Measurements from ENCODE around the gene DAP. TPM values are rescaled to one million over a fixed set of nuclear protein-coding genes. Genes with fewer than 3 reads are reported as not detected.

DAP gene
- total and polyA plus RNA-seq, 2 of the 4 experiments (the other 2 are of a cell fraction), result 49.6 to 189 TPM

- H2AK9ac ChIP-seq (replicated peaks; ENCODE audit: low read depth, low read length, poor library complexity), result no peak overlapping the region
- no peak overlapping the region for H4K8ac ChIP-seq (ENCODE audit: low read depth in 2 of 2, low read length in 2 of 2)
- no peak overlapping the region for H2BK15ac ChIP-seq (ENCODE audit: low read depth, low read length)
- no peaks in the 10 kb centered on the region for H3K79me1 ChIP-seq (ENCODE audit: low read depth in 1 of 2, low read length in 2 of 2)
- no peak for TF ChIP-seq SMC3 (IDR thresholded peaks at IDR 0.05; ENCODE audit: low read depth, low read length)
- H3K4me3 ChIP-seq (ENCODE audit: insufficient read depth, low read depth, low read length), result no peak overlapping the region
- ATAC-seq (ENCODE audit: low read depth) (no peak), DNase-seq (no peak)
- peaks cover 3% of the 10 kb centered on the region; the same call in 1 of the 2 replicates for H3K9me1 ChIP-seq (ENCODE audit: insufficient read depth, low read length)
- WGBS, 2 experiments (ENCODE audit: extremely low coverage in 2 of 2, insufficient read length in 1 of 2), result 67% methylated on average over 1 of the region's 3 CpGs; no CpG with 5 or more reads in 1 of the 2 experiments
- dilution Hi-C loops (cut with HindIII; ENCODE audit: low sequenced_read_pairs, unreplicated experiment) (no loop called here), intact Hi-C loops (cut with micrococcal nuclease) (no loop called here), in situ Hi-C loops (cut with MboI; ENCODE audit: low sequenced_read_pairs) (no loop called here)
- no peak overlapping the region for H3K4me2 ChIP-seq (ENCODE audit: low read depth, low read length)
- ChIA-PET POLR2A (ENCODE audit: unreplicated experiment) (no interaction called here), CTCF (interaction anchor here (1.8 kb wide), 1 partner anchor 98 kb away, joined by 5 read pairs; no protein-coding TSS in a partner anchor)
- H3K56ac ChIP-seq (ENCODE audit: extremely low read depth, insufficient read depth, low read length), result no peak overlapping the region
- H3K4me1 ChIP-seq (ENCODE audit: control insufficient read depth, insufficient read depth, low read length), result no peaks in the 10 kb centered on the region; the same call in 1 of the 2 replicates
- H2BK5ac ChIP-seq (ENCODE audit: low read depth, low read length, poor library complexity, severe bottlenecking), result no peak overlapping the region
- no peaks in the 10 kb centered on the region for H3K36me3 ChIP-seq (ENCODE audit: control insufficient read depth, insufficient read depth, low read length)
- no peak overlapping the region for H3K14ac ChIP-seq (replicated peaks; ENCODE audit: low read depth, low read length)
- 0 out of 2 replicates have a peak, but pooled peaks cover 6% of the 10 kb centered on the region for H3K27me3 ChIP-seq (ENCODE audit: control insufficient read depth, insufficient read depth, low read length)
- H2AFZ ChIP-seq (replicated peaks; ENCODE audit: low read length, poor library complexity), result no peak overlapping the region
- no peak overlapping the region for H2AK5ac ChIP-seq (ENCODE audit: low read depth, low read length)
- H3K9me3 ChIP-seq (ENCODE audit: control insufficient read depth, insufficient read depth, low read length), result peaks cover 3% of the 10 kb centered on the region; the same call in 1 of the 2 replicates
- H3K18ac ChIP-seq (ENCODE audit: low read depth, low read length), result no peak overlapping the region
- no peak overlapping the region for H3K4ac ChIP-seq (ENCODE audit: low read depth, low read length)
- no peak overlapping the region for H3K9ac ChIP-seq (ENCODE audit: low read depth, low read length)
- H4K20me1 ChIP-seq (ENCODE audit: insufficient read depth, low read length), result no peaks in the 10 kb centered on the region
- no peak overlapping the region for H3K23ac ChIP-seq (ENCODE audit: low read depth, low read length)
- no TSS peak for BruUV-seq (replicated peaks)
- H3K27ac ChIP-seq (ENCODE audit: insufficient read depth, low read length), result no peak overlapping the region
- no peak overlapping the region for H4K5ac ChIP-seq (ENCODE audit: low read depth, low read length)
- no peak overlapping the region for H2BK20ac ChIP-seq (ENCODE audit: low read depth, low read length)
- H2BK120ac ChIP-seq (ENCODE audit: low read depth, low read length), result no peak overlapping the region
- H4K91ac ChIP-seq (ENCODE audit: insufficient read depth, low read depth, low read length), result no peak overlapping the region
These were observed 39.8 kb upstream of the DAP start for GRCh38 chr5:10800852-10801251.
